ENCODE data around the gene ADGRB3. TPM values are rescaled to one million over a fixed set of nuclear protein-coding genes. Genes with fewer than 3 reads are reported as not detected.
"Not testable (repeated sequence)": the region's sequence is repeated elsewhere in the genome, so short reads cannot be mapped to it uniquely, and the experiment has no call there.

ADGRB3 gene
- total and polyA plus RNA-seq, 5 donors = 0.88 to 2.6 (median 1.5) TPM

GRCh38 chr6:68814976-68815375 is 179.9 kb downstream of the ADGRB3 start:
- WGBS = 73% methylated on average over 5 of the region's 5 CpGs
- H3K9me3 ChIP-seq (ENCODE audit: control insufficient read depth, low read length); H3K27ac ChIP-seq (ENCODE audit: low read length); H3K27me3 ChIP-seq (ENCODE audit: control insufficient read depth, insufficient read depth); DNase-seq; H3K4me1 ChIP-seq (ENCODE audit: control insufficient read depth, insufficient read depth, low read length); ATAC-seq; intact Hi-C loops (cut with DNase I); H3K4me3 ChIP-seq (ENCODE audit: low read length): not testable (repeated sequence)

GRCh38 chr6:68826501-68826900 is 191.4 kb downstream of the ADGRB3 start:
- Histone ChIP-seq H3K4me1 (ENCODE audit: control insufficient read depth, insufficient read depth, low read length) (no peaks in the 10 kb centered on the region), H3K27me3 (ENCODE audit: control insufficient read depth, insufficient read depth) (no peaks in the 10 kb centered on the region), H3K9me3 (ENCODE audit: control insufficient read depth, low read length) (no peaks in the 10 kb centered on the region), H3K4me3 (ENCODE audit: low read length) (no peak overlapping the region), H3K27ac (ENCODE audit: low read length) (no peak overlapping the region)
- ATAC-seq (no peak), DNase-seq (no peak)
- intact Hi-C loops (cut with DNase I) = no loop called here

DNA sequence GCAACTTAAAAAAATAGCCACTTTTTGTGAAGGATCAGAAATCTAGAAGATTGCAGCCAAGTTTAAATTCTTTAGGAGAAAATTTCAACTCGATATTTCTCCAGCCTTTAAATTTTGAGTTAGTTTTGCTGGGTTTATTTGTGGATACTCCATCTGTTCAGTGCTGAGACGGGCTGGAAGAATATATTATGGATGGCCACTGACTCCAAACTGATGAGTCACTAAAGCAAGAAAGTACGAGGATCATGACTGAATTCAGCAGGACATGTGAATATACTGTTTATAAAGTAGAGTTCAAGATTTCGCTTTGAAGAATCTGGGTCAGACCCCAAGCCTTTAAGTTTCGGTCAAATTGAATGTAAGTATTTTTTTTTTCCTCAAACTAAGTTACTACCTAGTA is 199.5 kb downstream of the ADGRB3 start:
- no peaks in the 10 kb centered on the region for H3K4me1 ChIP-seq (ENCODE audit: control insufficient read depth, insufficient read depth, low read length)
- WGBS = 51% methylated on average over 5 of the region's 5 CpGs
- H3K27ac ChIP-seq (ENCODE audit: low read length) = no peak overlapping the region
- intact Hi-C loops (cut with DNase I) = no loop called here
- no peak overlapping the region for H3K4me3 ChIP-seq (ENCODE audit: low read length)
- H3K9me3 ChIP-seq (ENCODE audit: control insufficient read depth, low read length) = no peaks in the 10 kb centered on the region
- no peaks in the 10 kb centered on the region for H3K27me3 ChIP-seq (ENCODE audit: control insufficient read depth, insufficient read depth)
- no peak for ATAC-seq
- DNase-seq = no peak

- no peak overlapping the region for H3K27ac ChIP-seq (ENCODE audit: low read length)
- H3K9me3 ChIP-seq (ENCODE audit: control insufficient read depth, low read length) = no peaks in the 10 kb centered on the region
- no peak overlapping the region for H3K4me3 ChIP-seq (ENCODE audit: low read length)
- ATAC-seq = no peak
- intact Hi-C loops (cut with DNase I) = no loop called here
- no peaks in the 10 kb centered on the region for H3K27me3 ChIP-seq (ENCODE audit: control insufficient read depth, insufficient read depth)
- H3K4me1 ChIP-seq (ENCODE audit: control insufficient read depth, insufficient read depth, low read length) = no peaks in the 10 kb centered on the region
- no peak for DNase-seq
Observed at GRCh38 chr6:68838571-68838970, 203.5 kb downstream of the ADGRB3 start.

GRCh38 chr6:68852791-68853190 is 217.7 kb downstream of the ADGRB3 start:
- Histone ChIP-seq H3K4me3 (ENCODE audit: low read length) (no peak overlapping the region), H3K27ac (ENCODE audit: low read length) (no peak overlapping the region), H3K27me3 (ENCODE audit: control insufficient read depth, insufficient read depth) (no peaks in the 10 kb centered on the region), H3K4me1 (ENCODE audit: control insufficient read depth, insufficient read depth, low read length) (no peaks in the 10 kb centered on the region), H3K9me3 (ENCODE audit: control insufficient read depth, low read length) (no peaks in the 10 kb centered on the region)
- DNase-seq (no peak), ATAC-seq (no peak)
- intact Hi-C loops (cut with DNase I) = no loop called here

- 78% methylated on average over 1 of the region's 1 CpG for WGBS
- H3K4me3 ChIP-seq (ENCODE audit: low read length) = no peak overlapping the region
- H3K27me3 ChIP-seq (ENCODE audit: control insufficient read depth, insufficient read depth) = no peaks in the 10 kb centered on the region
- no peaks in the 10 kb centered on the region for H3K9me3 ChIP-seq (ENCODE audit: control insufficient read depth, low read length)
- intact Hi-C loops (cut with DNase I) = no loop called here
- no peak overlapping the region for H3K27ac ChIP-seq (ENCODE audit: low read length)
- ATAC-seq = no peak
- H3K4me1 ChIP-seq (ENCODE audit: control insufficient read depth, insufficient read depth, low read length) = no peaks in the 10 kb centered on the region
- no peak for DNase-seq
Observed at GRCh38 chr6:68859233-68859632, 224.2 kb downstream of the ADGRB3 start.

GRCh38 chr6:68868646-68869045 is 233.6 kb downstream of the ADGRB3 start:
- no peak for ATAC-seq
- intact Hi-C loops (cut with DNase I) = no loop called here

GRCh38 chr6:68873236-68873635 is 238.2 kb downstream of the ADGRB3 start:
- H3K4me3 ChIP-seq (ENCODE audit: low read length) = no peak overlapping the region
- no peak overlapping the region for H3K27ac ChIP-seq (ENCODE audit: low read length)
- ATAC-seq (no peak), DNase-seq (no peak)
- 73% methylated on average over 1 of the region's 1 CpG for WGBS
- no peaks in the 10 kb centered on the region for H3K27me3 ChIP-seq (ENCODE audit: control insufficient read depth, insufficient read depth)
- no peaks in the 10 kb centered on the region for H3K9me3 ChIP-seq (ENCODE audit: control insufficient read depth, low read length)
- intact Hi-C loops (cut with DNase I) = loop anchor here in 1 of 4 donors (10.0 kb wide), 1 partner anchor 92 kb away; no protein-coding TSS in a partner anchor
- H3K4me1 ChIP-seq (ENCODE audit: control insufficient read depth, insufficient read depth, low read length) = no peaks in the 10 kb centered on the region

More at GRCh38 chr6:68868646-68869045, 233.6 kb downstream of the ADGRB3 start:
- no peaks in the 10 kb centered on the region for H3K9me3 ChIP-seq (ENCODE audit: control insufficient read depth, low read length)
- H3K4me3 ChIP-seq (ENCODE audit: low read length) = no peak overlapping the region
- H3K27ac ChIP-seq (ENCODE audit: low read length) = no peak overlapping the region
- no peak for DNase-seq
- no peaks in the 10 kb centered on the region for H3K27me3 ChIP-seq (ENCODE audit: control insufficient read depth, insufficient read depth)
- no peaks in the 10 kb centered on the region for H3K4me1 ChIP-seq (ENCODE audit: control insufficient read depth, insufficient read depth, low read length)

DNA sequence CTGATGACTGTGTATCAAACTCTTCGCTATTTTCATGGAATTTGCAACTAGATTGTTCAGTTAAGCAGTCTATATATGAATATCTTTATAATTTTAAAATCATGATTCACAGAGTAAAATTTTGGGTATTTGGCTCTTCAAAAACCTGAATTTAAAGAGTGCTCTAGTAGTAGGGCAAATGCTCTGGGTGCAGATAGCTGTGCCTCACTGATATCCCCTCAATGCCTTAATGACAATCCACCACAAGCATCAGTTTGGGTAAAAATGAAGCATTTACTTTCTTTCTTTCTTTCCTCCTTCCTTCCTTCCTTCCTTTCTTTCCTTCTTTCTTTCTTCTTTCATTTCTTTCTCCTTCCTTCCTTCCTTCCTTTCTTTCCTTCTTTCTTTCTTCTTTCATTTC is 239.7 kb downstream of the ADGRB3 start:
- H3K27ac ChIP-seq (ENCODE audit: low read length) = no peak overlapping the region
- no peak overlapping the region for H3K4me3 ChIP-seq (ENCODE audit: low read length)
- H3K4me1 ChIP-seq (ENCODE audit: control insufficient read depth, insufficient read depth, low read length) = no peaks in the 10 kb centered on the region
- ATAC-seq (no peak), DNase-seq (no peak)
- no peaks in the 10 kb centered on the region for H3K27me3 ChIP-seq (ENCODE audit: control insufficient read depth, insufficient read depth)
- intact Hi-C loops (cut with DNase I) = loop anchor here in 1 of 4 donors (10.0 kb wide), 1 partner anchor 90 kb away; no protein-coding TSS in a partner anchor
- no peaks in the 10 kb centered on the region for H3K9me3 ChIP-seq (ENCODE audit: control insufficient read depth, low read length)
- WGBS = 94% methylated on average over 1 of the region's 1 CpG

GRCh38 chr6:68875403-68875802 is 240.3 kb downstream of the ADGRB3 start:
- intact Hi-C loops (cut with DNase I) = loop anchor here in 1 of 4 donors (10.0 kb wide), 1 partner anchor 89 kb away; no protein-coding TSS in a partner anchor
- H3K27me3 ChIP-seq (ENCODE audit: control insufficient read depth, insufficient read depth) = no peaks in the 10 kb centered on the region

DNA sequence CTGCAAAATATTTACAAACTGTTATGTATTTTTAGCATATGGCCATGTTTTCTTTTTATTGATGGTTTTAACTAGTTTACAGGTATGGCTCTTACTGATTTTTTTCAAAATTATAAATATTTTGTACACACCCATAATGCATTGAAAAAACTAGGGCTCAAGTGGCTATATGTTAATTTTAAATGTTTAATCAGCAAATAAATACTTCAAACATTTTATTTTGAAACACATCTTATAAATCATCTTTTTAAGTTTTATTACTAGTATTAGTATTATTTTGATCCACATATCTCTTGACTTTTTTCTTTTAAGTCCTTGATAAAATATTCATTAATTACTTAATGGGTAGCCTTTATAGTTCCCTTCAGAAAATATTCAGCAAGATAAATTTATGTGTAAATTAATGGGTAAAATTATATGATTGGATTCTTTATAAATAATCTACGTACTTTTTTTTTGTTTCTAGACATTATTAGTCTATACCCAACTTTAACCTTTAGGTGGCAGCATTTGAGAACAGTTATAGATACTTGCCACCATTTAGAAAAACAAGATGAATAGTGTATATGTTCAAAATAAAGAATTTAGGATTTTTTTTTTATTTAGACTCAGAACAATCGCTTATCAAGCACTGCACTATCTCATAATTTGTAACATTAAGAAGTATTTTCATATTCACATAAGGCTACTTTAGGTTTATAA is 241.9 kb downstream of the ADGRB3 start:
- intact Hi-C loops (cut with DNase I) = loop anchor here in 1 of 4 donors (10.0 kb wide), 1 partner anchor 88 kb away; no protein-coding TSS in a partner anchor
- ATAC-seq (no peak), DNase-seq (no peak)
- Histone ChIP-seq H3K9me3 (ENCODE audit: control insufficient read depth, low read length) (no peaks in the 10 kb centered on the region), H3K27me3 (ENCODE audit: control insufficient read depth, insufficient read depth) (no peaks in the 10 kb centered on the region), H3K4me1 (ENCODE audit: control insufficient read depth, insufficient read depth, low read length) (no peaks in the 10 kb centered on the region), H3K4me3 (ENCODE audit: low read length) (no peak overlapping the region), H3K27ac (ENCODE audit: low read length) (no peak overlapping the region)
- 18% methylated on average over 2 of the region's 2 CpGs for WGBS

More at GRCh38 chr6:68875403-68875802, 240.3 kb downstream of the ADGRB3 start:
- no peaks in the 10 kb centered on the region for H3K9me3 ChIP-seq (ENCODE audit: control insufficient read depth, low read length)
- H3K27ac ChIP-seq (ENCODE audit: low read length) = no peak overlapping the region
- ATAC-seq = no peak
- DNase-seq = no peak
- no peak overlapping the region for H3K4me3 ChIP-seq (ENCODE audit: low read length)
- H3K4me1 ChIP-seq (ENCODE audit: control insufficient read depth, insufficient read depth, low read length) = no peaks in the 10 kb centered on the region
- WGBS = 84% methylated on average over 2 of the region's 2 CpGs
